ENCODE measurements around the gene ECI2. TPM values are rescaled to one million over a fixed set of nuclear protein-coding genes. Genes with fewer than 3 reads are reported as not detected.
A peak's percentile ranks its signal among the peaks of the same experiment; 100 is the strongest.

The ECI2 gene
- 98.8 and 107 TPM in 2 replicates for total RNA-seq (2014; rRNA removed; shearing (Covaris generic))

GRCh38 chr6:4134841-4135664 lies at the start of gene ECI2:
ECI2 (minus strand) TSS chr6:4135575; CDS start chr6:4135560, 15 bp downstream.
- H3K4me3 ChIP-seq (ENCODE audit: insufficient read depth, low read depth, low read length): peak within 1 kb of the TSS; percentile 85
- no peaks in the 10 kb centered on the region for H3K27me3 ChIP-seq (ENCODE audit: control insufficient read depth, insufficient read depth, low read length)
- peaks cover 9% of the 10 kb centered on the region for H3K36me3 ChIP-seq (replicated peaks; ENCODE audit: control insufficient read depth, insufficient read depth, low read length)
- DNase-seq: peak; percentile 77

GRCh38 chr6:4180652-4181255 lies 45.4 kb upstream of the ECI2 start:
- Histone ChIP-seq H3K36me3 (replicated peaks; ENCODE audit: control insufficient read depth, insufficient read depth, low read length) (no peaks in the 10 kb centered on the region), H3K4me3 (ENCODE audit: insufficient read depth, low read depth, low read length) (no peak overlapping the region), H3K27me3 (ENCODE audit: control insufficient read depth, insufficient read depth, low read length) (no peaks in the 10 kb centered on the region)
- peak; percentile 56 for DNase-seq

GRCh38 chr6:4179960-4180651 lies 44.7 kb upstream of the ECI2 start:
- Histone ChIP-seq H3K27me3 (ENCODE audit: control insufficient read depth, insufficient read depth, low read length) (no peaks in the 10 kb centered on the region), H3K4me3 (ENCODE audit: insufficient read depth, low read depth, low read length) (no peak overlapping the region), H3K36me3 (replicated peaks; ENCODE audit: control insufficient read depth, insufficient read depth, low read length) (no peaks in the 10 kb centered on the region)
- no peak for DNase-seq

- no peaks in the 10 kb centered on the region for H3K36me3 ChIP-seq (replicated peaks; ENCODE audit: control insufficient read depth, insufficient read depth, low read length)
- H3K4me3 ChIP-seq (ENCODE audit: insufficient read depth, low read depth, low read length): no peak overlapping the region
- no peak for DNase-seq
- H3K27me3 ChIP-seq (ENCODE audit: control insufficient read depth, insufficient read depth, low read length): no peaks in the 10 kb centered on the region
Measured at GRCh38 chr6:4178737-4179333, 43.5 kb upstream of the ECI2 start.

- no peak for DNase-seq
- Histone ChIP-seq H3K27me3 (ENCODE audit: control insufficient read depth, insufficient read depth, low read length) (no peaks in the 10 kb centered on the region), H3K4me3 (ENCODE audit: insufficient read depth, low read depth, low read length) (no peak overlapping the region), H3K36me3 (replicated peaks; ENCODE audit: control insufficient read depth, insufficient read depth, low read length) (no peaks in the 10 kb centered on the region)
Measured at GRCh38 chr6:4176907-4177306, 41.5 kb upstream of the ECI2 start.

GRCh38 chr6:4174042-4174441 lies 38.7 kb upstream of the ECI2 start:
- no peaks in the 10 kb centered on the region for H3K27me3 ChIP-seq (ENCODE audit: control insufficient read depth, insufficient read depth, low read length)
- no peak for DNase-seq
- no peak overlapping the region for H3K4me3 ChIP-seq (ENCODE audit: insufficient read depth, low read depth, low read length)
- no peaks in the 10 kb centered on the region for H3K36me3 ChIP-seq (replicated peaks; ENCODE audit: control insufficient read depth, insufficient read depth, low read length)

GRCh38 chr6:4172368-4172767 lies 37.0 kb upstream of the ECI2 start:
- H3K36me3 ChIP-seq (replicated peaks; ENCODE audit: control insufficient read depth, insufficient read depth, low read length): no peaks in the 10 kb centered on the region
- no peaks in the 10 kb centered on the region for H3K27me3 ChIP-seq (ENCODE audit: control insufficient read depth, insufficient read depth, low read length)
- no peak overlapping the region for H3K4me3 ChIP-seq (ENCODE audit: insufficient read depth, low read depth, low read length)
- no peak for DNase-seq

GRCh38 chr6:4170297-4170696 lies 34.9 kb upstream of the ECI2 start:
- no peaks in the 10 kb centered on the region for H3K27me3 ChIP-seq (ENCODE audit: control insufficient read depth, insufficient read depth, low read length)
- no peaks in the 10 kb centered on the region for H3K36me3 ChIP-seq (replicated peaks; ENCODE audit: control insufficient read depth, insufficient read depth, low read length)
- no peak overlapping the region for H3K4me3 ChIP-seq (ENCODE audit: insufficient read depth, low read depth, low read length)
- no peak for DNase-seq

- Histone ChIP-seq H3K4me3 (ENCODE audit: insufficient read depth, low read depth, low read length) (no peak overlapping the region), H3K27me3 (ENCODE audit: control insufficient read depth, insufficient read depth, low read length) (no peaks in the 10 kb centered on the region), H3K36me3 (replicated peaks; ENCODE audit: control insufficient read depth, insufficient read depth, low read length) (no peaks in the 10 kb centered on the region)
- peak; percentile 61 for DNase-seq
Measured at GRCh38 chr6:4169028-4169789, 33.8 kb upstream of the ECI2 start.

- no peak for DNase-seq
- Histone ChIP-seq H3K27me3 (ENCODE audit: control insufficient read depth, insufficient read depth, low read length) (no peaks in the 10 kb centered on the region), H3K36me3 (replicated peaks; ENCODE audit: control insufficient read depth, insufficient read depth, low read length) (no peaks in the 10 kb centered on the region), H3K4me3 (ENCODE audit: insufficient read depth, low read depth, low read length) (no peak overlapping the region)
Measured at GRCh38 chr6:4167833-4168232, 32.5 kb upstream of the ECI2 start.

- no peaks in the 10 kb centered on the region for H3K36me3 ChIP-seq (replicated peaks; ENCODE audit: control insufficient read depth, insufficient read depth, low read length)
- H3K4me3 ChIP-seq (ENCODE audit: insufficient read depth, low read depth, low read length): no peak overlapping the region
- H3K27me3 ChIP-seq (ENCODE audit: control insufficient read depth, insufficient read depth, low read length): no peaks in the 10 kb centered on the region
- DNase-seq: no peak
Measured at GRCh38 chr6:4167123-4167522, 31.7 kb upstream of the ECI2 start.

GRCh38 chr6:4164456-4164855 lies 29.1 kb upstream of the ECI2 start:
- Histone ChIP-seq H3K27me3 (ENCODE audit: control insufficient read depth, insufficient read depth, low read length) (no peaks in the 10 kb centered on the region), H3K36me3 (replicated peaks; ENCODE audit: control insufficient read depth, insufficient read depth, low read length) (no peaks in the 10 kb centered on the region), H3K4me3 (ENCODE audit: insufficient read depth, low read depth, low read length) (no peak overlapping the region)
- DNase-seq: no peak

- no peak for DNase-seq
- H3K36me3 ChIP-seq (replicated peaks; ENCODE audit: control insufficient read depth, insufficient read depth, low read length): no peaks in the 10 kb centered on the region
- no peaks in the 10 kb centered on the region for H3K27me3 ChIP-seq (ENCODE audit: control insufficient read depth, insufficient read depth, low read length)
- no peak overlapping the region for H3K4me3 ChIP-seq (ENCODE audit: insufficient read depth, low read depth, low read length)
Measured at GRCh38 chr6:4164117-4164442, 28.7 kb upstream of the ECI2 start.

- no peak overlapping the region for H3K4me3 ChIP-seq (ENCODE audit: insufficient read depth, low read depth, low read length)
- H3K27me3 ChIP-seq (ENCODE audit: control insufficient read depth, insufficient read depth, low read length): no peaks in the 10 kb centered on the region
- H3K36me3 ChIP-seq (replicated peaks; ENCODE audit: control insufficient read depth, insufficient read depth, low read length): no peaks in the 10 kb centered on the region
- no peak for DNase-seq
Measured at GRCh38 chr6:4163408-4164116, 28.2 kb upstream of the ECI2 start.

Measured in H7 (cell line).